ENCODE data around the gene HMX1. TPM values are rescaled to one million over a fixed set of nuclear protein-coding genes. Genes with fewer than 3 reads are reported as not detected.

HMX1 gene
- total and polyA plus RNA-seq, 10 of the 15 experiments (the other 5 are each of a cell fraction or from before 2014, with no cell fraction given): not detected

- FAIRE-seq (no peak), DNase-seq (ENCODE audit: low read depth, low spot score) (no peak), ATAC-seq (no peak)
- CTCF ChIA-PET: no interaction called here
- no peak overlapping the region for H3K27ac ChIP-seq (ENCODE audit: control insufficient read depth, insufficient read depth)
- no peak overlapping the region for H3K4me2 ChIP-seq (ENCODE audit: control insufficient read depth, insufficient read depth)
- no TSS peak for BruUV-seq (replicated peaks)
- no peak overlapping the region for H3K4me3 ChIP-seq
- no peaks in the 10 kb centered on the region for H3K79me2 ChIP-seq (ENCODE audit: control insufficient read depth, insufficient read depth, low read length)
- no peaks in the 10 kb centered on the region for H3K4me1 ChIP-seq (ENCODE audit: control insufficient read depth, insufficient read depth, low read length)
- peaks cover 0 to 4% of the 10 kb centered on the region in 2 experiments; a peak in 1 of 4 replicates for H3K27me3 ChIP-seq (replicated peaks in 1 of 2; ENCODE audit: control insufficient read depth in 2 of 2, insufficient read depth in 2 of 2, low read length in 1 of 2)
- no peaks in the 10 kb centered on the region for H4K20me1 ChIP-seq (ENCODE audit: control insufficient read depth, insufficient read depth)
- SMC1A ChIA-PET (ENCODE audit: uncharacterized antibody, unreplicated experiment): no interaction called here
- WGBS (ENCODE audit: insufficient coverage, insufficient replicate concordance, low lambda C conversion rate, missing lambda C conversion rate): 7% methylated on average over 10 of the region's 10 CpGs
- POLR2A ChIA-PET: no interaction called here
- no peaks in the 10 kb centered on the region for H3K36me3 ChIP-seq (ENCODE audit: control insufficient read depth in 2 of 2, insufficient read depth in 2 of 2, low read length in 1 of 2)
- no peak overlapping the region for H3K9ac ChIP-seq (ENCODE audit: control insufficient read depth, insufficient read depth, low read length)
- intact Hi-C loops (cut with micrococcal nuclease; ENCODE audit: unreplicated experiment): no loop called here
- peaks cover 6% of the 10 kb centered on the region; the same call in 2 of the 3 replicates for H3K9me3 ChIP-seq (replicated peaks; ENCODE audit: control insufficient read depth, insufficient read depth, low read length)
- in situ Hi-C loops (cut with MboI): no loop called here
- RAD21 ChIA-PET (ENCODE audit: unreplicated experiment): no interaction called here
- no peak overlapping the region for H2AFZ ChIP-seq (ENCODE audit: control insufficient read depth, low read depth, low read length)
- TF ChIP-seq POU2F2 (IDR thresholded peaks at IDR 0.05; ENCODE audit: borderline replicate concordance, low read depth, low read length) (no peak), SMC3 (IDR thresholded peaks at IDR 0.05; ENCODE audit: borderline replicate concordance, low read length) (no peak), SP1 (IDR thresholded peaks at IDR 0.05; ENCODE audit: low read depth, low read length) (no peak), SKIL (IDR thresholded peaks at IDR 0.05; ENCODE audit: low read depth, poor library complexity, severe bottlenecking) (no peak), CEBPZ (IDR thresholded peaks at IDR 0.05; ENCODE audit: low read depth, low read length) (no peak), NFXL1 (IDR thresholded peaks at IDR 0.05; ENCODE audit: borderline replicate concordance) (no peak), HCFC1 (IDR thresholded peaks at IDR 0.05; ENCODE audit: low read length) (no peak), HDAC6 (IDR thresholded peaks at IDR 0.05; ENCODE audit: unreplicated experiment) (no peak), HDAC2 (IDR thresholded peaks at IDR 0.05) (no peak), PML (IDR thresholded peaks at IDR 0.05; ENCODE audit: low read length) (no peak), MTA3 (IDR thresholded peaks at IDR 0.05; ENCODE audit: borderline replicate concordance, low read length) (no peak), IRF3 (IDR thresholded peaks at IDR 0.05) (no peak), NRF1 (conservative IDR thresholded peaks at IDR 0.05; ENCODE audit: low read depth, low read length) (no peak), CBFB (IDR thresholded peaks at IDR 0.05; ENCODE audit: low read depth) (no peak), USF1 (IDR thresholded peaks at IDR 0.05; ENCODE audit: borderline replicate concordance, extremely low read length, insufficient read depth, low read depth, low read length) (no peak), BRCA1 (IDR thresholded peaks at IDR 0.05; ENCODE audit: low read depth, low read length) (no peak)
These were observed 26.8 kb upstream of the HMX1 start for GRCh38 chr4:8898419-8898818.
